Stimulated activated naive CD8-positive, alpha-beta T cell treated with anti-CD3 and anti-CD28 coated beads, Interleukin-15, Interleukin-2, amounts not matched to agents 100 ng/mL and 50 ng/mL, for 24 hours (primary cell): ENCODE measurements around the gene GOLGA6L7.
"Not testable (repeated sequence)": the region's sequence is repeated elsewhere in the genome, so short reads cannot be mapped to it uniquely, and the experiment has no call there.

ENCODE experiments used
- H3K27ac Mint-ChIP-seq: one replicate; pipeline ENCODE4 v1.8.0; 2021; ENCODE audit warnings: mild to moderate bottlenecking, mixed read lengths
- H3K27me3 Mint-ChIP-seq: one replicate; pipeline ENCODE4 v1.8.0; 2021; ENCODE audit warnings: mixed read lengths
- H3K36me3 Mint-ChIP-seq: one replicate; pipeline ENCODE4 v1.8.0; 2021; ENCODE audit warnings: low read depth, mixed read lengths
- H3K4me1 Mint-ChIP-seq: one replicate; pipeline ENCODE4 v1.8.0; 2021; ENCODE audit warnings: low read depth, mixed read lengths
- H3K4me3 Mint-ChIP-seq: one replicate; pipeline ENCODE4 v1.8.0; 2021; ENCODE audit warnings: mild to moderate bottlenecking, mixed read lengths
- H3K9me3 Mint-ChIP-seq: one replicate; pipeline ENCODE4 v1.8.0; 2021; ENCODE audit warnings: mixed read lengths

GOLGA6L7 gene

DNA sequence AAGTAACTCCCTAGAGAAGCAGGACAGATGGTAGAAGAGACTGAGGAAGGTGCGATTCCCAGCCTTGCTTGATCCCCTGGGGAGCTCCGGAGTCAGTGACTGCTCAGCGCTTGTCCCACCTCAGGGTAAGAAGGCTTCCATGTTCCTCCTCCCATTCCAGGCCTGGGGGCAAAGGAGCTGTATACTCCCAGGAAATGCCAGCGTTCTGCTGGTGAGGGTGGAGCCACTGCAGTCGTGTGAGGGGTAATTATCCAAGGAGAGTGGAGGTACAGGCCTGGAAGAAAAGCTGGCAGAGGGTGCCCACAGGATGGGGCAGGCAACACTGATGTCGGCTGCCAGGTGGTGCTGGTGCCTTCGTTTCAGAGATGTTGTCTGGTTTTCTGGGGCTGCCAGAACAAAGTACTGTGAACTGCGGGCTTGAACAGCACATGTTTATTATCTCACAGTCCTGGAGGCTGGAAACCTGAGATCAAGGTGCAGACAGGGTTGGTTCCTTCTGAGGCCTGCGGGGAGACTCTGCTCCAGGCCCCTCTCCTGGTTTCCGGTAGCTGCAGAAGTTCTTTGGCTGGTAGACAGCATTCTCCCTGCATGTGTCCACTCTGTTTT, 25.2 kb upstream of the GOLGA6L7 start:
- Mint-ChIP-seq H3K4me1 (peaks cover 10% of the 10 kb centered on the region), H3K36me3 (no peaks in the 10 kb centered on the region), H3K9me3 (no peaks in the 10 kb centered on the region)

GRCh38 chr15:28873006-28873405, 24.6 kb upstream of the GOLGA6L7 start:
- H3K27me3 Mint-ChIP-seq = no peaks in the 10 kb centered on the region
- H3K36me3 Mint-ChIP-seq = no peaks in the 10 kb centered on the region
- no peak overlapping the region for H3K4me3 Mint-ChIP-seq
- H3K4me1 Mint-ChIP-seq = peaks cover 10% of the 10 kb centered on the region
- no peaks in the 10 kb centered on the region for H3K9me3 Mint-ChIP-seq
- H3K27ac Mint-ChIP-seq = no peak overlapping the region

More for the DNA sequence above, 25.2 kb upstream of the GOLGA6L7 start:
- Mint-ChIP-seq H3K27ac (no peak overlapping the region), H3K27me3 (no peaks in the 10 kb centered on the region), H3K4me3 (no peak overlapping the region)

- no peaks in the 10 kb centered on the region for H3K27me3 Mint-ChIP-seq
- H3K9me3 Mint-ChIP-seq = no peaks in the 10 kb centered on the region
- H3K4me1 Mint-ChIP-seq = peaks cover 3% of the 10 kb centered on the region
- H3K27ac Mint-ChIP-seq = no peak overlapping the region
- no peaks in the 10 kb centered on the region for H3K36me3 Mint-ChIP-seq
- H3K4me3 Mint-ChIP-seq = no peak overlapping the region
These were observed 22.7 kb upstream of the GOLGA6L7 start for GRCh38 chr15:28871168-28871567.

DNA sequence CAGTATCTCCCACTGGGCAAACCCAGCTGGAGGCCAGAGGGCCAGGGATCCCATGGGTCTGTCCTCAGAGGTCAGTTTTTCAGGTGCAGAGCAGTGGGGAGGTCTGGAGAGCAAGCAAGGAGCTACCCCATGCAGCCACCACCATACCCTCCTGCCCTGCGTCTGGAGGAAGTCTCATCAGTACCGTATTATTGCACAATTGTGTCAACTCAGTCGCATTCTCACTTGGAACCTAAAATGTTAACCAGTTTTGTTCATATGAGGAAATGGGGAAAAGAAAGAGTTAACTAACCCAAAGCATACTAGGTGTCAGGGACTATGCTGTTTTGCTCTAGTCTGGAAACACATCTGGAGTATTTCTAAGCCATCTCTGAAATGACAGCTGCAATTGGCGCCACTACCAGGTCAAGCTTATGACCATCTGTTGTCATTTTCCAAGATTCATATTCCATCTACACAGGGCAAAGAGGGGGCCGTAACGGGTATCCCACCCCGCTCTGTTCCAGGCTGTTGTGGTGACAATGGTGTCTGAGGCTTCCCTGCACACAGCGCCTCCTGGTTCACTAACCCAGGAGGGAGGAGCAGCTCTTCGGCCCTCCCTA, 20.4 kb upstream of the GOLGA6L7 start:
- Mint-ChIP-seq H3K4me1 (no peaks in the 10 kb centered on the region), H3K27me3 (no peaks in the 10 kb centered on the region), H3K9me3 (no peaks in the 10 kb centered on the region), H3K27ac (no peak overlapping the region), H3K4me3 (no peak overlapping the region), H3K36me3 (no peaks in the 10 kb centered on the region)

DNA sequence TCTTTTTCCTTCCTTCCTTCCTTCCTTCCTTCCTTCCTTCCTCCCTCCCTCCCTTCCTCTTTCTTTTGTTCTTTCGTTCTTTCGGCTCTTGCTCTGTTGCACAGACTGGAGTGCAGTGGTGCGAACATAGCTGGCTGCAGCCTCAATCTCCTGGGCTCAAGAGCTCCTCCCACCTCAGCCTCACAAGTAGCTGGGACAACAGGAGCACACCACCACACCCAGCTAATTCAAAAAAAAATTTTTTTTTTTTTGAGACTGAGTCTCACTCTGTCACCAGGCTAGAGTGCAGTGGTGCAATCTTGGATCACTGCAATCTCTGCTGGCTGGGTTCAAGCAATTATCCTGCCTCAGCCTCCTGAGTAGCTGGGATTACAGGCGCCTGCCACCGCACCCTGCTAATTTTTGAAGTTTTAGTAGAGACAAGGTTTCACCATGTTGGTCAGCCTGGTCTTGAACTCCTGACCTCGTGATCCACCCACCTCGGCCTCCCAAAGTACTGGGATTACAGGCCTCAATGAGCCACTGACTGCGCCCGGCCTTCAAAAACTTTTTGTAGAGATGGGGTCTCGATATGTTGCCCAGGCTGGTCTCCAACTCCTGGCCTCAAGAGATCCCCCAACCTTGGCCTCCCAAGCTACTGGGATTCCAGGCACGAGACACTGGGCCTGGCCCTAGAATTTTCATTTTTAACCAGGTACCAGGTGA, 13.3 kb upstream of the GOLGA6L7 start:
- not testable (repeated sequence) for H3K4me3 Mint-ChIP-seq, H3K27me3 Mint-ChIP-seq, H3K4me1 Mint-ChIP-seq, H3K36me3 Mint-ChIP-seq, H3K27ac Mint-ChIP-seq, H3K9me3 Mint-ChIP-seq

DNA sequence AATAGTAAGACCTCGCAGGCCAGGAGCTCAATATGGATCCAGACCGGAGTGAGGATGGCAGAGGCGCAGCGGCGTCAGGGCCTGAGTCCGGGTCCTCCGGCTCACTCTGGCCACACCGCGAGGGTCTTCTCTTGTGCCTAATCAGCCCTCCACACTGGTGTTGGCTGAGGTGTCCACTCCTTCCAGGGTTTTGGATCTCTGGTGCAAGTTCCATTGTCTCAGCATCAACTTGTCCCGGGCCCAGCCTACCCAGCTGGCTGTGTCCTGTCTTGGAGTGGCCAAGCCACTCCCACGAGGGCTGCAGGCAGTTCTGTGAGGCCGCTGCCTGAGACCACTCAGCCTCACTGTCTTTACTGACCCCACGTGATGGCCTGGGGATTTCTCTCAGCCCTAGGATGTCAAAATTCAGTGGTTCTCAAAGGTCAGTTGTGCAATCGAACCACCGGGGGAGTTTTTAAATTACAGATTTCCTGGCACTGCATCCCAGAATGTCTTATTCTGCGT, 12.6 kb upstream of the GOLGA6L7 start:
- no peak overlapping the region for H3K27ac Mint-ChIP-seq
- H3K27me3 Mint-ChIP-seq = no peaks in the 10 kb centered on the region
- no peak overlapping the region for H3K4me3 Mint-ChIP-seq
- no peaks in the 10 kb centered on the region for H3K36me3 Mint-ChIP-seq
- no peaks in the 10 kb centered on the region for H3K4me1 Mint-ChIP-seq
- H3K9me3 Mint-ChIP-seq = no peaks in the 10 kb centered on the region

DNA sequence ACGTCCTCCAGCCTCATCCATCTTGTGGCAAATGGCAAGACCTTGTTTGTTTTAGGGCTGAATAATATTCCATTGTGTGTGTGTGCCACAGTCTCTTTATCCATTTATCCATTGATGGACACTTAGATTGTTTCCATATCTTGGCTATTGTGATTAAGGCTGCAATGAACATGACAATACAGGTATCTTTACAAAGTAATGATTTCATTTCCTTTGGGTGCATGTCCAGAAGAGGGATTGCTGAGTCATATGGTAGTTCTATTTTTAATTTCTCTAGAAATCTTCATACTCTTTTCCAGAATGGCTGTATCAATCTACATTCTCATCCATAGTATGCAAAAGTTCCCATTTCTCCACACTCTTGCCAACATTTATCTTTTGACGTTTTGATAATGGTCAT, 6.1 kb upstream of the GOLGA6L7 start:
- not testable (repeated sequence) for H3K4me1 Mint-ChIP-seq, H3K27me3 Mint-ChIP-seq, H3K9me3 Mint-ChIP-seq, H3K27ac Mint-ChIP-seq, H3K4me3 Mint-ChIP-seq, H3K36me3 Mint-ChIP-seq

DNA sequence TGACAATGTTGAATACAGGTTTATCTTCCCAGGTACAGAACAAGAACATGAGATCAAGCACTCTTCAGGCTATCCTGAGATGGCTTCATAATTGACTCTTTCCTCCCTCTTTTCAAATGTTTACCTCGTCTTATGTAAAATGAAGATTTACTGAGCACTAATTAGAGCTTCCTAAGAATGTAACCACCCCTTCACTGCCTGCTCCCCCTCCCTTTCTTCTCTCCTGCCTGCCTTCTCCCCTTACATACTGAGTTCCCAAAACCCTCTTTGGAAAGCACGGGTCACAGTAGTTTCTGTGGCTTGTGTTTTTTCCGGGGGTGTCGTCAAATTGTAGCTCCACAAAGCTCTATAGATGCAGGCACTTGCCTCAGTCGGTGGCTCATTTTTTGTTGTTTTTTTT, 5.2 kb upstream of the GOLGA6L7 start:
- not testable (repeated sequence) for H3K36me3 Mint-ChIP-seq, H3K4me3 Mint-ChIP-seq, H3K27ac Mint-ChIP-seq, H3K27me3 Mint-ChIP-seq, H3K9me3 Mint-ChIP-seq, H3K4me1 Mint-ChIP-seq

- not testable (repeated sequence) for H3K27ac Mint-ChIP-seq, H3K4me3 Mint-ChIP-seq, H3K36me3 Mint-ChIP-seq, H3K9me3 Mint-ChIP-seq, H3K27me3 Mint-ChIP-seq
- peaks cover 16% of the 10 kb centered on the region for H3K4me1 Mint-ChIP-seq
These were observed 1.3 kb upstream of the GOLGA6L7 start for GRCh38 chr15:28849766-28850165.

DNA sequence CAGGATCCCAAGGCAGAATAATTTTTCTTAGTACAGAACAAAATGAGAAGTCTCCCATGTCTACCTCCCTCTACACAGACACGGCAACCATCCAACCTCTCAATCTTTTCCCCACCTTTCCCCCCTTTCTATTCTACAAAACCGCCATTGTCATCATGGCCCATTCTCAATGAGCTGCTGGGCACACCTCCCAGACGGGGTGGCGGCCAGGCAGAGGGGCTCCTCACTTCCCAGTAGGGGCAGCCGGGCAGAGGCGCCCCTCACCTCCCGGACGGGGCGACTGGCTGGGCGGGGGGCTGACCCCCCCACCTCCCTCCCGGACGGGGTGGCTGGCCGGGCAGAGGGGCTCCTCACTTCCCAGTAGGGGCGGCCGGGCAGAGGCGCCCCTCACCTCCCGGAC, 827 bp upstream of the GOLGA6L7 start:
- H3K9me3 Mint-ChIP-seq, H3K4me3 Mint-ChIP-seq, H3K27me3 Mint-ChIP-seq, H3K27ac Mint-ChIP-seq, H3K36me3 Mint-ChIP-seq: not testable (repeated sequence)
- peaks cover 11% of the 10 kb centered on the region for H3K4me1 Mint-ChIP-seq

DNA sequence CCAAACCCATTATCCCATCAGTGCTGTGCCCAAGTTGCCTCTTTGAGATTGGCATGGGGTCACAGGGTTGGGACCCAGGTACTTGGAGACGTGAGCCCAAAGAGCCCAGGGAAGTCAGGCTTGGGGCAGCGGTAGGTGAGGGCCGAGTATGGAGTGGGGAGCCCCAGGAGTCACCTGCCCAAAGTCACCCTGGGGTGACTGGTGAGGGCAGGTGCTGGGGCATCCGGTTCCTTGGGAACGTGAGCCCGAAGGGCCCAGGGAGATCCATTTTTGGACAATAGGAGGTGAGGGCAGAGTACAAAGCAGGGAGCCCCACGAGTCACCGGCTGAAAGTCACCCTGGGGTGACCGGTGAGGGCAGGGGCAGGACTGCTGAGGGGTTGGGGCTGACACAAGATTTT, 485 bp downstream of the GOLGA6L7 start:
- H3K4me1 Mint-ChIP-seq, H3K4me3 Mint-ChIP-seq, H3K9me3 Mint-ChIP-seq, H3K27me3 Mint-ChIP-seq, H3K27ac Mint-ChIP-seq, H3K36me3 Mint-ChIP-seq: not testable (repeated sequence)

GRCh38 chr15:28847247-28847646, 1.2 kb downstream of the GOLGA6L7 start:
- H3K4me3 Mint-ChIP-seq, H3K9me3 Mint-ChIP-seq, H3K4me1 Mint-ChIP-seq, H3K27ac Mint-ChIP-seq, H3K27me3 Mint-ChIP-seq, H3K36me3 Mint-ChIP-seq: not testable (repeated sequence)

DNA sequence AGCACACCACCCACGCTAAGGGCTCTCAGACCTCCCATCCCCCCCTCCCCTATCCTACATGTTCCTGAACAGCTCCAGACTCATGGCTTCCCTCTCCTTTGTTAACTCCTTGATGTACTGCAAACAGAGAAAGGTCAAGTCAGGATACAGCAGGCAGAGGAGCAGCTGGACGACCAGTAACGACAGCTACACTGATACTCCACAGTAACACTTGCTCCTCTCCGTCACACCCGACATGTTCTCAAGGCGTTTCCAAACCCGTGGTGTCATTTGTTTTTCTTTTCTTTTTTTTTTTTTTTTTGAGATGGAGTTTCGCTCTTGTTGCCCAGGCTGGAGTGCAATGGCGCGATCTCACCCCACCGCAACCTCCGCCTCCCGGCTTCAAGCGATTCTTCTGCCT, 4.3 kb downstream of the GOLGA6L7 start:
- H3K27ac Mint-ChIP-seq = peak overlapping the region; percentile 52
- H3K4me3 Mint-ChIP-seq, H3K36me3 Mint-ChIP-seq, H3K4me1 Mint-ChIP-seq, H3K9me3 Mint-ChIP-seq, H3K27me3 Mint-ChIP-seq: not testable (repeated sequence)

DNA sequence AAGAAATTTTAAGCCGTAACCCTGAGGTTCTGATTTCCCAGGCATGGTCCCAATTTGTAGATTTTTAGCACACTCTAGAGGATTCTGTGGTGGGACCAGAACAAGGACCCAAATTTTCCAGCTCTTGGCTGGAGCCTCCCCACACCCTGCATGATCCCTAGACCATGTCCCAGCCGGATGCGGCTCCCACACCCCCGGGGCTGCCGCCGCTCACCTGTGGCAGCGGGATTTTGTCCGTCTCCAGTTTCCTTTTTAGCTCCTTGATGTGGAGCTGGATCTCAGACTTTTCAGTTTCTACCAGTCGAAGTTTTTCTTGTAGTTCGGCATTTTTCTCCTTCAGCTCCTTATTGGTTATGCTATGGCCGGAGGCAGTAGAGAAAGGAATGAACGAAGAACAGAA, 4.9 kb downstream of the GOLGA6L7 start:
- H3K9me3 Mint-ChIP-seq, H3K4me1 Mint-ChIP-seq, H3K27me3 Mint-ChIP-seq, H3K36me3 Mint-ChIP-seq, H3K4me3 Mint-ChIP-seq, H3K27ac Mint-ChIP-seq: not testable (repeated sequence)

DNA sequence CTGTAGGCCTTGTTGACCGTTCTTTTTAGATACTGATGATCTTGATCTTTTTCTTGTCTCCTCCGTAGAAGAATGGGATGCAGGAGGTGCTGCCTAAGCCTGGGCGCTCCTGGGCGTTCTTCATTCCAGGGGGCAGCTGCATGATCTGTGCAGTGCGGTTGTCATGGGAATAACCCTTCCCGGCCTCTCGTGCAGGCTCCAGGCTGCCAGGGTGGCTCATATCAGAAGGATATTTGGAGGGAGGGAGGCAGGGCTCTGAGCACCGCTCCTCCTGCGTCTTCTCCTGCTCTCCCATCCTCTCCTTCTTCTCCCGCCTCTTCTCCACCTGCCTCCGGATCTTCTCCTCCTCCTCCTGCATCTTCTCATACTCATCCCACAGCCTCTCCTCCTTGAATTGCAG, 6.2 kb downstream of the GOLGA6L7 start:
- not testable (repeated sequence) for H3K4me1 Mint-ChIP-seq, H3K4me3 Mint-ChIP-seq, H3K36me3 Mint-ChIP-seq, H3K27me3 Mint-ChIP-seq, H3K9me3 Mint-ChIP-seq, H3K27ac Mint-ChIP-seq

DNA sequence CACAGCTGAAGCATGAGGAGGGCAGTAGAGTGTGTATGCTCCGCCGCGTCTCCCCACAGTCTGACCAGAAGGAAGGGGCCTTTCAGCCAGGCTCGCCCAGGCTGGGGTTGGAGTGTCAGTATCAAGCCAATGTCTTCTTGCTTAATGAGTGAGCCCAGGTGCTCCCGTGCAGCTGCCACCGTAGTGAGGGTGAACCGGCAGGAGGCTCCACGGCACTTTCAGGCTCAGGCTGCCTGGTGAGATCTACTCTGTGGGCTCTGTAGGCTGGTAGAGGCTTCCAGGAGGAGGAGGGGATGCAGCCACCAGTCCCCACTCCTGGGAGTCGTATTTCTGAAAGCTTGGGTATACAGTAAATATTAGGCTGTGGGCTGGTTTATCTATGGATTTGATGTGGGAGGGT, 8.2 kb downstream of the GOLGA6L7 start:
- not testable (repeated sequence) for H3K9me3 Mint-ChIP-seq, H3K27me3 Mint-ChIP-seq, H3K4me1 Mint-ChIP-seq, H3K4me3 Mint-ChIP-seq, H3K27ac Mint-ChIP-seq, H3K36me3 Mint-ChIP-seq
